Cardiac septum (tissue), 1 donor: ENCODE data around the gene PLA2G12A. TPM values are rescaled to one million over a fixed set of nuclear protein-coding genes. Genes with fewer than 3 reads are reported as not detected.
"Not testable (repeated sequence)": the region's sequence is repeated elsewhere in the genome, so short reads cannot be mapped to it uniquely, and the experiment has no call there.

Experiments
- DNase-seq: peaks from one replicate; pipeline ENCODE4 v3.0.0-alpha.2; 2020; ENCODE audit warnings: low spot score
- intact Hi-C: fragments of 100-400 bp; cut with DNase I; formaldehyde crosslinking; loops from one replicate; pipeline ENCODE4 v1.14.0; 2022
- total RNA-seq: library from RNA; stranded (reverse); fragmentation: NEBNext Ultra II Directional; extraction: Animal tissue kit (Norgen Biotek cat#: 25700); gene quantifications from one replicate; pipeline ENCODE4 v1.2.1, GENCODE V29; 2021
- donor health status: DM: no; HTN: no; CAD: no.

The PLA2G12A gene
- total RNA-seq, 1 donor from 2014 or later = 37.7 TPM

GRCh38 chr4:109690690-109691410 lies 39.0 kb downstream of the PLA2G12A start:
- DNase-seq = no peak
- intact Hi-C loops = no loop called here

DNA sequence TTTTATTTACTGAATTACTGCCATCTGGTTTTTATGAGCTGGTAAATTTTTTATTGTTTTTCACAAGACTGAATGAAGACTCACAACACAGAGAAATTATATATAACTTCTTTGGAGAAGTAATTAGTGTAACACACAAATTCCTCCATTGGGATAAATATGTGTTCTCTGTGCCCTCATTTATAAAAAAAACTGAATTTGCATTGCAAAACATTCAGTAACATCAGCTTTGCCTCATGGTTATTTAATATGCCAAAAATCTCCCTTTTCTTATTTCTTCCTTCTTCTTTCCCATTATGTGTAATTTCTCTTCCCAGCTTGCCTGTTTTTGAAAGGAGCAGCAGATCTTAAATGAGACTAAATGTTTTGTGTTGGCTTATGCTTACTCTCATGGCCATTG lies 45.1 kb downstream of the PLA2G12A start:
- intact Hi-C loops = no loop called here
- DNase-seq = no peak

DNA sequence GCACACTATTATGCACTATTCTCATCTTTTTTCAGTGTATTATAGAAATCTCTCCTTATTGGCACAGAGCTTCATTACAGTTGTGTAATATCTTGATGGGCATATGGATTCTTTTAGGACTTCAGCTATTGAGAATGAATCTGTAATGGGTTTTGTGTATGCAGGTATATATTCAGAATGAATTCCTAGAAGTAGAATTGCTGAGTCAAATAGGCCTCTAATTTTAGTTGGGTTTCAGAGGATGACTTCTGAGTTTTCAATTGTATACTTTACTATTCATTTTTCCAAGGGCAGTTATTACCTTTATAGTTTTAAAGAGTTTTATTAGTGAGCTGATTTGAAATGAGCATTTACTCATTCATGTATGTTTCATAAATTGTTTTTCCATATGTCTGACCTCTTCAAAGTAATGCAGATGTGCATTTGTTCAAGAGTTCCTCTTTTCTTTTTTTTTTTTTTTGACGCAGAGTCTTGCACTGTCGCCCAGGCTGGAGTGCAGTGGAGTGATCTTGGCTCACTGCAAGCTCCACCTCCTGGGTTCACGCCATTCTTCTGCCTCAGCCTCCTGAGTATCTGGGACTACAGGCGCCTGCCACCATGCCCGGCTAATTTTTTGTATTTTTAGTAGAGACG lies 46.1 kb downstream of the PLA2G12A start:
- intact Hi-C loops = no loop called here
- no peak for DNase-seq

DNA sequence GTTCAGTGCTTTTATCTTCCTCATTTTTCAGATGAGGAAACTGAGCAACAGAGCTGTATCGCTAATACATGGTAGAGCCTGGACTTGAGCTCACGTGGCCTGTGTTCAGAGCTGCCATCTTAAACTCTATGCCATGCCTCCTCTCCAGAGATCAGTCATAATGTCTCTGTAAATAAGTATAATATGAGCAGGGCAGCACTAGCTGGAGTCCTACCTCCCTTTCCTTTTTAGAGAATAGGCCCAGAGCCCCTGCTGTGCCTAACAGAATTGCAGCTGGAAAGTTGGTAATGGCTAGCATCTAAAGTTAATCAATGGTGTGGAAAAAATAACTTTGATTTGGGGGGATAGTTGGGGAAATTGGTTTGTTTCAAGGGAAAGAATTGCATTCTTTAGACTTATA lies 47.0 kb downstream of the PLA2G12A start:
- no peak for DNase-seq
- intact Hi-C loops = no loop called here

DNA sequence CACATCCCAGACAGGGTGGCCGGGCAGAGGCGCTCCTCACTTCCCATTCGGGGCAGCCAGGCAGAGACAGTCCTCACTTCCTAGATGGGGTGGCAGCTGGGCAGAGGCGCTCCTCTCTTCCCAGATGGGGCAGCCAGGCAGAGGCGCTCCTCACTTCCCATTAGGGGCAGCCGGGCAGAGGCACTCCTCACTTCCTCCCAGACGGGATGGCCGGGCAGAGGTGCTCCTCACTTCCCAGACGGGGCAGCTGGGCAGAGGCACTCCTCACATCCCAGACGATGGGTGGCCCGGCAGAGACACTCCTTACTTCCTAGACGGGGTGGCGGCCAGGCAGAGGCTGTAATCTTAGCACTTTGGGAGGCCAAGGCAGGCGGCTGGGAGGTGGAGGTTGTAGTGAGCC lies 50.9 kb downstream of the PLA2G12A start:
- DNase-seq, intact Hi-C loops: not testable (repeated sequence)

DNA sequence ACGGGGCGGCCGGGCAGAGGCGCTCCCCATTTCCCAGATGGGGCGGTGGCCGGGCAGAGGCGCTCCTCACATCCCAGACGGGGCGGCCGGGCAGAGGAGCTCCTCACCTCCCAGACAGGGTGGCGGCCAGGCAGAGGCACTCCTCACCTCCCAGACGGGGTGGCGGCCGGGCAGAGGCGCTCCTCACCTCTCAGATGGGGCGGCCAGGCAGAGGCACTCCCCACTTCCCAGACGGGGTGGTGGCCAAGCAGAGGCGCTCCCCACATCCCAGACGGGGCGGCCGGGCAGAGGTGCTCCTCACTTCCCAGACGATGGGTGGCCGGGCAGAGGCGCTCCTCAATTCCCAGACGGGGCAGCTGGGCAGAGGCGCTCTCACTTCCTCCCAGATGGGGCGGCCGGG lies 51.4 kb downstream of the PLA2G12A start:
- intact Hi-C loops, DNase-seq: not testable (repeated sequence)

DNA sequence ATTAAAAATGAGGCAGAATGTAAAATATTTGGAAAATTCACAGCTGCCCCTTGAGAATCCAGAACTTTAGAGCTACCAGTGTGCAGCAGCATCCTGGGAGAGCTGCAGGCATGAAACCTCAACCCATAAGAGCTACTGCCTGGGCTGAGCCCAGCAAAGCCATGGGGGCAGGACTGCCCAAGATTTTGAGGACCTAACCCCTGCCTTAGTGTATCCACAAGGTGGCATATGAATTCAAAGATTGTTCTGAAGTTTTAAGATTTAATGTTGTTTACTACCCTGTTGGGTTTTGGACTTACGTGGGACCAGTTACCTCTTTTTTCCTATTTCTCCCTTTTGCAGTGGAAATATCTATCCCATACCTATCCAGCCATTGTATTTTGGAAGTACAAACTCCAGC lies 53.0 kb downstream of the PLA2G12A start:
- DNase-seq = no peak
- intact Hi-C loops = no loop called here

DNA sequence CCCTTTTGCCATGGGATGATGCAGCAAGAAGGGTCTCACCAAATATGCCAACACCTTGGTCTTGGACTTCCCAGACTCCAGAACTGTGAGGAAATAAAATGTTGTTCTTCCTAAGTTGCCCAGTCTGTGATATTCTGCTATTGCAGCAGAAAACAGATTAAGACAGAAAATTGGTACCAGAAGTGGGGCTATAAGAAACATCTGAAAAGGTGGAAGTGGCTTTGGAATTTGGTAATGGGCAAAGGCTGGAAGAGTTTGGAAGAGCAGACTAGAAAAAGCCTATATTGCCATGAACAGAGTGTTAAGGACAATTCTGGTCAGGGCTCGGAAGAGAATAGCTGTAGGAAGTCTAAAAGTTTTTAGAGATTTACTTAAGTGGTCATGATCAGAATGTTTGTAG lies 54.0 kb downstream of the PLA2G12A start:
- DNase-seq = no peak
- intact Hi-C loops = no loop called here

- intact Hi-C loops = no loop called here
- DNase-seq = no peak
Observed at GRCh38 chr4:109675181-109675580, 54.7 kb downstream of the PLA2G12A start.

DNA sequence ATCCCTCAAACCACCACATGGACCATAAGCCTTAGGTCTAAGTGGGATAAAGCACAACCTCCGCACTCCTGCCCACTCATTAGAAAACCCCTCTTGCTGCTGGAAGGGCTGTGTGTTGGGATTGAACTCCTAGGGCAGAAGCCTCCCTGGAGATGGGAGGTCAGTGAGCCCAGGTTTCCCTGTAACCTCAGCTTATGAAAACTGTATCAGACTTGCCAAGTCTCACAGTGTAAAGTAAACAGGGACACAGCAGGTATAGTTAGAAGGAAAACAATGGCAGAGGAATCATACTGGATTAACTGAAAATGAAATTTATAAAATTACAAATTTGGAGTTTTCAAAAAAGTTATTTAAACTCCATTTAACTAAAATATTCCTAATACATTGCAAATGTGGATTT lies 56.6 kb downstream of the PLA2G12A start:
- intact Hi-C loops = no loop called here
- no peak for DNase-seq

DNA sequence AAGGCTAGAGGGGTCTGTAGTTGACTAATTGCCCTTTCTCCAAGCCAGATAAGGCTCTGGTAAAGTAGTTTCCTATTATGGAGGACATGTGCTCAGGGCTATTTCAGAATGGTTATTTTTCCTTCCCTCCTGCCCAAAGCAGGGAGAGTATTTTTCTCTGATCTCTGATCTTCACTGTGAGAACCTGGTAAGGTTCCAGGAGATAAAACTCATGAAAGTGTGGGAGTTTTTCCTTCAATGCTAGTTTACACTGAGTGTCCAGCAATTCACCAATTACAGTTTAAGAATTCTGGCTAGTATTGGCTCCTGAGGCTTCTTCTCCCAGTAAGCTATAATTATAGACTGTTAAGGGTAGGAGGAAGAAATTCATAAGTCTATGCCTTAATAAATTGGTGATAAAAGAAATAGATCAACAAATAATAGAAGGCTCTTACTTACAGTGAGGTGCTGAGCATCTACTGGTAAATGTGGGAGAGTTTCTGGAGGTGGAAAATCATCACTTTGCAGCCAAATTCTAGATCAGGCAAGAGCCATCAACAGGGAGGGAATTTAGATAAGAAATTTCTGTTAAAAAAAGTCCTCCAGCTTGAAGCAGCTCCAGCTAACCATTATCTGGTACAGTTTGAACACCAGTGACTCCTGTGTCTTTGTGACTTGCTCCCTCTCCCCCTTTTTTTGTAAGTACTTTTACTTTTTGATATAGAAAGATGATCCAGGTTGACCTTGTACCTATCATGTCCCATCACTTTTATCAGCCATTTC lies 57.5 kb downstream of the PLA2G12A start:
- intact Hi-C loops = no loop called here
- no peak for DNase-seq

GRCh38 chr4:109671350-109671749 lies 58.5 kb downstream of the PLA2G12A start:
- intact Hi-C loops = no loop called here
- DNase-seq = no peak

- intact Hi-C loops = no loop called here
- no peak for DNase-seq
Observed at GRCh38 chr4:109665783-109666485, 63.9 kb downstream of the PLA2G12A start.

DNA sequence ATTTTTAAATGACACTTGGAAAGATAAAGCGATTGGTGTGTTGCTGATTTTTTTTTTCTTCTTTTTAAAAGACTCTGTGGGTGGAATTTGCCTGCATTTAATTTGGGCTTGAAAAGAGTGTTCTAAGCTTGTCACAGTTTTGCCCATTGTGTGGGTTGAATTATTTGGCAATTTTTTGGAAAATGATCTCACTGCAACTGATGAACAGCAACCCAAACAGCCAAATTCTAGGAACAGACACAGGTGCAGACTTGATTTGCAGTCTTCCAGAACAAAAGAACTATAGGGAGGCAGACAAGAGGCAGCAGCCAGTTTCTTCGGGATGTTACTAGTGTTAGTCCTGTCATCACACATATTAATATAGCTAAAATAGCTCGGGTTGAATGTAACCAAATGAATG lies 67.1 kb downstream of the PLA2G12A start:
- no peak for DNase-seq
- intact Hi-C loops = no loop called here

- intact Hi-C loops = no loop called here
- DNase-seq = no peak
Observed at GRCh38 chr4:109662116-109662515, 67.8 kb downstream of the PLA2G12A start.

Other genes starting within 250 kb of the PLA2G12A start
- gene MCUB, start 169.8 kb downstream of the PLA2G12A start, total RNA-seq = 6.6 TPM
- 3.8 TPM for gene CASP6, start 26.6 kb downstream of the PLA2G12A start, total RNA-seq
- gene CFI, start 71.9 kb upstream of the PLA2G12A start, total RNA-seq = 10.8 TPM
- 7.9 TPM for gene GAR1, start 85.7 kb upstream of the PLA2G12A start, total RNA-seq
- 0.22 TPM for gene RRH, start 97.9 kb upstream of the PLA2G12A start, total RNA-seq
- not detected for gene LRIT3, start 118.0 kb upstream of the PLA2G12A start, total RNA-seq
- gene EGF, start 182.8 kb upstream of the PLA2G12A start, total RNA-seq = 11.7 TPM